CD8-positive, alpha-beta memory T cell (primary cell): Measurements from ENCODE around the gene SIRPD. TPM values are rescaled to one million over a fixed set of nuclear protein-coding genes. Genes with fewer than 3 reads are reported as not detected.

Experiments used
- CTCF ChIA-PET: fragments of 350-600 bp; sonication (Branson Sonifier 250); formaldehyde crosslinking; loops from one replicate; lab custom pipeline; 2021; ENCODE audit warnings: antibody characterized with exemption; lab: Charles Lee
- POLR2A ChIA-PET: fragments of 350-600 bp; sonication (Branson Sonifier 250); formaldehyde crosslinking; loops from one replicate; lab custom pipeline; 2021; ENCODE audit warnings: antibody characterized with exemption; lab: Charles Lee
- DNase-seq, 5 donors: peaks; one replicate each; pipeline versions ENCODE4 v3.0.0 to v3.0.0-alpha.2; 2020 to 2022; ENCODE audit warnings: mixed read lengths in 1 of 5
- H3K27ac ChIP-seq: one replicate; pipeline ENCODE4 v1.7.0; 2013; ENCODE audit warnings: low read depth, mild to moderate bottlenecking, low read length, moderate library complexity
- H3K27me3 ChIP-seq: 2 replicates; pipeline ENCODE4 v1.7.0; 2013; ENCODE audit warnings: low read length, mild to moderate bottlenecking; ENCODE audit not compliant: insufficient read depth, poor library complexity, severe bottlenecking
- H3K36me3 ChIP-seq: 2 replicates; pipeline ENCODE4 v1.7.0; 2013; ENCODE audit warnings: mild to moderate bottlenecking, low read length, moderate library complexity; ENCODE audit not compliant: insufficient read depth
- H3K4me1 ChIP-seq: 2 replicates; pipeline ENCODE4 v1.7.0; 2013; ENCODE audit warnings: mild to moderate bottlenecking, low read length, moderate library complexity; ENCODE audit not compliant: insufficient read depth
- H3K4me3 ChIP-seq: 2 replicates; pipeline ENCODE4 v1.7.0; 2013; ENCODE audit warnings: mild to moderate bottlenecking, low read length
- H3K9me3 ChIP-seq: 2 replicates; pipeline ENCODE4 v1.7.0; 2013; ENCODE audit warnings: mild to moderate bottlenecking, low read length
- H3K27ac Mint-ChIP-seq, 8 donors: one replicate each; pipeline ENCODE4 v1.8.0; 2020 to 2021; ENCODE audit warnings: mixed read lengths in 8 of 8, mild to moderate bottlenecking in 6 of 8, inconsistent platforms in 3 of 8, moderate library complexity in 3 of 8
- H3K27me3 Mint-ChIP-seq, 2 donors: one replicate each; pipeline ENCODE4 v1.8.0; 2020 to 2021; ENCODE audit warnings: mixed read lengths in 2 of 2, mild to moderate bottlenecking in 1 of 2, moderate library complexity in 1 of 2
- H3K36me3 Mint-ChIP-seq, 3 donors: one replicate each; pipeline ENCODE4 v1.8.0; 2020 to 2021; ENCODE audit warnings: mixed read lengths in 3 of 3, inconsistent platforms in 1 of 3, mild to moderate bottlenecking in 1 of 3
- H3K4me1 Mint-ChIP-seq, 3 donors: one replicate each; pipeline ENCODE4 v1.8.0; 2020 to 2021; ENCODE audit warnings: mixed read lengths in 3 of 3, inconsistent platforms in 1 of 3, mild to moderate bottlenecking in 1 of 3
- H3K4me3 Mint-ChIP-seq, 7 donors: one replicate each; pipeline ENCODE4 v1.8.0; 2020 to 2021; ENCODE audit warnings: mixed read lengths in 7 of 7, mild to moderate bottlenecking in 6 of 7, moderate library complexity in 4 of 7, inconsistent platforms in 2 of 7
- H3K9me3 Mint-ChIP-seq, 5 donors: one replicate each; pipeline ENCODE4 v1.8.0; 2020 to 2022; ENCODE audit warnings: mixed read lengths in 5 of 5, mild to moderate bottlenecking in 3 of 5, moderate library complexity in 2 of 5, inconsistent platforms in 1 of 5
- polyA plus RNA-seq: library from polyadenylated mRNA; unstranded; fragments of 300-500 nt; fragmentation: Illumina TruSeq; gene quantifications from one replicate; pipeline ENCODE4 v1.2.3, GENCODE V29; 2021
- total RNA-seq, 2 experiments: library from RNA; stranded (reverse); gene quantifications; one replicate each; pipeline ENCODE4 v1.2.3, GENCODE V29; 2021

The SIRPD gene
- total and polyA plus RNA-seq, 3 experiments from 2014 or later: not detected

DNA sequence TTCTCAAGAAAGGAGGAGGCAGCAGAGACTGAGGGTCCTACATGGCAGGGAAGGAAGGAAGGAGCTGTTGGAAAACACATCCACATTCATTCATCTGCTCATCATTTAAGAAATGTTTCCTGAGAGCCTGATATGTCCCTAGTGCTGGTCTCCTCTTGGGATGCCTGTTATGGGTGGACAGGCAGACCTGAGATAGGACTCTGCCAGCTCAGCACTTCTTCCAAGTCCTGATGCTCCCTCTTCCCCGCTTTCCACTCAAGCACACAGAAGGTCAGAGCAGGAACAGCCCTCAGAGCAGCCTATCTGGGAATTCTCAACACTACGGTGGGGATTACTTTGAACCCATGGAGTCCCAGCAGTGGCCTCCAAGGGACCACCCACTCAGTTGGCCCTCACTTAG, 8.0 kb upstream of the SIRPD start:
- Mint-ChIP-seq H3K27me3 (peaks cover 0 to 2% of the 10 kb centered on the region in 2 donors), H3K4me3 (no peak overlapping the region), H3K27ac (no peak overlapping the region), H3K36me3 (peaks cover 15 to 36% (median 19%) of the 10 kb centered on the region in 3 donors), H3K9me3 (no peaks in the 10 kb centered on the region), H3K4me1 (no peaks in the 10 kb centered on the region)
- POLR2A ChIA-PET: no interaction called here
- Histone ChIP-seq H3K27ac (no peak overlapping the region), H3K4me3 (no peak overlapping the region), H3K27me3 (no peaks in the 10 kb centered on the region), H3K36me3 (no peaks in the 10 kb centered on the region), H3K4me1 (no peaks in the 10 kb centered on the region), H3K9me3 (no peaks in the 10 kb centered on the region)
- CTCF ChIA-PET: interaction anchor here (1.0 kb wide), 1 partner anchor 169 kb away, joined by 3 read pairs; no protein-coding TSS in a partner anchor
- DNase-seq: no peak

DNA sequence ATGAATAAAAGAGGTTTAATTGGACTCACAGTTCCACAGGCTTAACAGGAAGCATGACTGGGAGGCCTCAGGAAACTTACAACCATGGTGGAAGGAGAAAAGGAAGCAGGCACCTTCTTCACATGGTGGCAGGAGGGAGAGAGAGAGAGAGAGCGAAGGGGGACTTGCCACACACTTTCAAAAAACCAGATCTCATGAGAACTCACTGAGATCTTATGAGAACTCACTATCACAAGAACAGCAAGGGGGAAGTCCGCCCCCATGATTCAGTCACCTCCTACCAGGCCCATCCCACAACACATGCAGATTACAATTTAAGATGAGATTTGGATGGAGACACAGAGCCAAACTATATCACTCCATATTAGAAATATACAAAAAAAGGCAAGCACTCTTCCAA, 6.1 kb upstream of the SIRPD start:
- no peak overlapping the region for H3K27ac Mint-ChIP-seq
- H3K4me1 Mint-ChIP-seq: no peaks in the 10 kb centered on the region
- Histone ChIP-seq H3K4me3 (no peak overlapping the region), H3K4me1 (no peaks in the 10 kb centered on the region), H3K9me3 (no peaks in the 10 kb centered on the region), H3K36me3 (no peaks in the 10 kb centered on the region), H3K27ac (no peak overlapping the region), H3K27me3 (no peaks in the 10 kb centered on the region)
- H3K4me3 Mint-ChIP-seq: no peak overlapping the region
- H3K9me3 Mint-ChIP-seq: no peaks in the 10 kb centered on the region
- CTCF ChIA-PET: no interaction called here
- H3K27me3 Mint-ChIP-seq: peaks cover 0 to 2% of the 10 kb centered on the region in 2 donors
- H3K36me3 Mint-ChIP-seq: peaks cover 12 to 36% (median 16%) of the 10 kb centered on the region in 3 donors
- POLR2A ChIA-PET: no interaction called here
- DNase-seq: no peak

DNA sequence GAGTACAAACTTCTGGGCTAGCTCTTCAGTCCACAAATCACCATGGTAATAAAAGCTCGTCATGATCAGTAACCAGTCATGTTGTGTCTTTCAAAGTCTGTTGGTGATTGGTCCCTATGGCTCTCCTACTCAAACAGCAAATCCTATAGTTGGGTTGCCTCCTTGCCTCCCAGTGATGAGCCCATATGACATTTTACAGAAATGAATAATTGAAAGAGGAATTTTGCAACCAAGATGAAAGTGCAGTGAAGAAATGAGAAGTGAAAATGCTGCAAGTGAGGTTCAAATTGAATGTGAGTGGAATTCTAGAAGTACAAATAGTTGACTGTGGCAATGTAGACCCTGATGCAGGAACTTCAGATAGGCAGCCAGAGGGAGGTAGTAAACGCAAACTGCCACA, 5.1 kb upstream of the SIRPD start:
- Histone ChIP-seq H3K27me3 (no peaks in the 10 kb centered on the region), H3K27ac (no peak overlapping the region), H3K4me1 (no peaks in the 10 kb centered on the region), H3K4me3 (no peak overlapping the region), H3K9me3 (no peaks in the 10 kb centered on the region), H3K36me3 (no peaks in the 10 kb centered on the region)
- no peak for DNase-seq
- Mint-ChIP-seq H3K4me1 (no peaks in the 10 kb centered on the region), H3K27me3 (peaks cover 0 to 2% of the 10 kb centered on the region in 2 donors), H3K27ac (peak overlapping the region in 1 of 8 donors; percentile 8), H3K4me3 (no peak overlapping the region), H3K9me3 (no peaks in the 10 kb centered on the region), H3K36me3 (peaks cover 12 to 36% (median 16%) of the 10 kb centered on the region in 3 donors)
- ChIA-PET POLR2A (no interaction called here), CTCF (no interaction called here)

DNA sequence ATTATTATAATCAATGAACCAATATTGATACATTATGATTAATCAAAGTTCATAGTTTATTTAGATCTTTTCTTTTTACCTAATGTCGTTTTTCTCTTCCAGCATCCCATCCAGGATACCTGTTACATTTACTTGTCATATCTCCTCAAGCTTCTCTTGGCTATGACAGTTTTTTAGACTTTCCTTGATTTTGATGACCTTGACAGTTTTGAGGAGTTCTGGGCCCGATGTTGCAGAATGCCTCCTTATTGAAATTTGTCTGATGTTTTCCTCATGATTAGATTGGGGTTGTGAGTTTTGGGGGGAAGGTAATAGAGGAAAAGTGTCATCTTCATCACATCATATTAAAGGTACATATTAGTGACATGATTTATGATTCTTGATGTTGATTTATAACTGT, 3.8 kb upstream of the SIRPD start:
- H3K27ac ChIP-seq: no peak overlapping the region
- no peaks in the 10 kb centered on the region for H3K36me3 ChIP-seq
- no peaks in the 10 kb centered on the region for H3K9me3 Mint-ChIP-seq
- CTCF ChIA-PET: no interaction called here
- H3K4me1 ChIP-seq: no peaks in the 10 kb centered on the region
- H3K27me3 Mint-ChIP-seq: peaks cover 0 to 2% of the 10 kb centered on the region in 2 donors
- POLR2A ChIA-PET: no interaction called here
- H3K4me3 Mint-ChIP-seq: no peak overlapping the region
- H3K27ac Mint-ChIP-seq: no peak overlapping the region
- H3K36me3 Mint-ChIP-seq: peaks cover 10 to 35% (median 15%) of the 10 kb centered on the region in 3 donors
- H3K27me3 ChIP-seq: no peaks in the 10 kb centered on the region
- no peak overlapping the region for H3K4me3 ChIP-seq
- peaks cover 0 to 3% (median 2%) of the 10 kb centered on the region in 3 donors for H3K4me1 Mint-ChIP-seq
- H3K9me3 ChIP-seq: no peaks in the 10 kb centered on the region
- DNase-seq: no peak

DNA sequence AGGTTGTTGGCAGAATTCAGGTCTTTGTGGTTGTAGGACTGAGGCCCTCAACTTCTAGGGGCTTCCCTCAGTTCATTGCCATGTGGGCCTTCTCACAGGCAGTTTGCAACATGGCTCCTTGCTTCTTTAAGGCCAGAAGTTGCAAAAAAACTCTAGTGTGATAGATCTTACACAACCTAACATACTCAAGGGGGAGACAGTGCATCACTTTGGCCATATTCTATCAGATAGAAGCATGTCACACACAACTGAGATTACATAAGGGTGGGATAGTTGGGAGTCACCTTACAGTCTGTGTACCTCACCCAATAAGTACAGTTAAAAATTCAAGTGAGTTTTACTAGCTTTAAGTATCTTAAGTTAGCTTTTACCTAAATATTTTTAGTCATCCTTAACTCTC, 1.6 kb downstream of the SIRPD start:
- H3K4me3 Mint-ChIP-seq: no peak overlapping the region
- no peaks in the 10 kb centered on the region for H3K4me1 ChIP-seq
- no peak overlapping the region for H3K27ac ChIP-seq
- ChIA-PET POLR2A (no interaction called here), CTCF (interaction anchor here (0.7 to 3.7 kb wide), 9 partner anchors 11 to 221 kb away, joined by 3 to 20 read pairs (median 4); no protein-coding TSS in a partner anchor)
- peak in 2 of 5 donors; percentile 9 to 12 for DNase-seq
- peaks cover 0 to under 1% of the 10 kb centered on the region in 2 donors for H3K27me3 Mint-ChIP-seq
- no peaks in the 10 kb centered on the region for H3K9me3 ChIP-seq
- no peaks in the 10 kb centered on the region for H3K27me3 ChIP-seq
- H3K36me3 Mint-ChIP-seq: peaks cover 0 to 9% (median 2%) of the 10 kb centered on the region in 3 donors
- H3K4me3 ChIP-seq: no peak overlapping the region
- H3K9me3 Mint-ChIP-seq: peaks cover 0 to 6% (median 3%) of the 10 kb centered on the region in 5 donors
- H3K27ac Mint-ChIP-seq: peak overlapping the region in 1 of 8 donors; percentile 38
- H3K36me3 ChIP-seq: no peaks in the 10 kb centered on the region
- peaks cover 0 to 8% (median 7%) of the 10 kb centered on the region in 3 donors for H3K4me1 Mint-ChIP-seq

DNA sequence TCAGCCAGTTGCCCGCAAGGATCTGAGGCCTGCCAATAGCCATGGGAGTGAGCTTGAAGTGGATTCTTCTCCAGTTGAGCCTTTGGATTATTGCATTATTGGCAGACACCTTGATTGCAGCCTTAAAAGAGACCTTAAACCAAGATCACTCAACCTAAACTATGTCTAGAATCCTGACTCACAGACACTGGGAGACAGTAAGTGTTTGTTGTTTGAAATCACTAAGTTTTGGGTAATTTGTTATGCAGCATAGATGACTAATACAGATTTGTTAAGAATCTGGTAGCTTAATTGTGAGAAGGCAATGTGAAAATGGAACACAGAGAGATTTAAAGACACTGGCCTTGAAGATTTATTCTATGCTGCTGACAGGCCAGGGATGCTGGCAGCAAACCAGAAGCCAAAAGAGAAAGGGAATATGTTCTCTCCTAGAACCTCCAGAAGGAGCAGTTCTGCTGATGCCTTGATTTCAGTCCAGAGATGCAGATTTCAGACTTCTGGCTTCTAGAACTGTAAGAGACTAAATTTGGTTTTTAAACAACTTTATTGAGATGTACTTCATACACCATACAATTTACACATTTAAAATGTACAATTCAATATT, 17.6 kb downstream of the SIRPD start:
- H3K36me3 ChIP-seq: no peaks in the 10 kb centered on the region
- ChIA-PET CTCF (interaction anchor here (0.7 kb wide), 1 partner anchor 237 kb away, joined by 4 read pairs; no protein-coding TSS in a partner anchor), POLR2A (no interaction called here)

DNA sequence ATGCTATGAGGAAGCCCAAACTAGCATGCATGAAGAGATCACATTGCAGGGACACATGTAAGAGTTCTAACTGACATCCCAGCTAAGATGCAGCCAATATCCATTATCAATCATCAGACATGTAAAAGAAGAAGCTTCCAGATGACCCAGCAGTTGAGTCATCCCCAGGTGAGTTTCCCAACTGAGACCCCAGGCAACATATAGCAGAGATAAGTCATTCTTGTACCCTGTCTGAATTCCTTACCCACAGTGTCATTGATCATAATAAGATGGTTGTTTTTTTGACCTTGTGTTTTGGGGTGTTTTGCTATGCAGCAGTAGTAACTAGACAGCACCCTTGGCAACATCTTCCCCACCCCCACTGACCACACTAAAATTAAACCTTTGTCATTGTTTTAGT, 18.9 kb downstream of the SIRPD start:
- peak overlapping the region in 1 of 8 donors; percentile 72 for H3K27ac Mint-ChIP-seq

More for the DNA sequence above, 17.6 kb downstream of the SIRPD start:
- peaks cover 0 to 4% (median 0%) of the 10 kb centered on the region in 3 donors for H3K4me1 Mint-ChIP-seq
- no peak for DNase-seq
- Histone ChIP-seq H3K9me3 (no peaks in the 10 kb centered on the region), H3K27me3 (no peaks in the 10 kb centered on the region), H3K4me3 (no peak overlapping the region), H3K27ac (no peak overlapping the region), H3K4me1 (no peaks in the 10 kb centered on the region)
- peaks cover 0 to 2% (median 0%) of the 10 kb centered on the region in 3 donors for H3K36me3 Mint-ChIP-seq
- peaks cover 0 to 3% (median 0%) of the 10 kb centered on the region in 5 donors for H3K9me3 Mint-ChIP-seq
- no peak overlapping the region for H3K4me3 Mint-ChIP-seq
- H3K27me3 Mint-ChIP-seq: no peaks in the 10 kb centered on the region
- H3K27ac Mint-ChIP-seq: peak overlapping the region in 2 of 8 donors; percentile 7 to 30

DNA sequence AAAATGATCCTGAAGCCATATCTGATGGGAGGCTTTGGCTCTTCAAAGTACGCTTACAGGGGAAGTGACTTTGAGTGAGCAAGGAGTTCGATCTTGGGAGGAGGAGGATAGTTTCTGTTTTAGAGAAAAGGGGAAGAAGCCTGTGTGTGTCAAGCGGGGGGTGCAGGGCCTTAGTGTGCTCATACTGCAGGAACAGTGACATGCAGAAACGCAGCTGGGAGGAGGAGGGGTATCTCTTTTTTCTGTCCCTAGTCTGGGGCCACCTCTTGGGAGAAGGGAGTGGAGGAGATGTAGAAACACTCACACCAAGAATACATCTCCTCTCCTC, 19.8 kb downstream of the SIRPD start:
- Mint-ChIP-seq H3K9me3 (peaks cover 0 to 3% (median 0%) of the 10 kb centered on the region in 5 donors), H3K36me3 (peaks cover 0 to 2% (median 0%) of the 10 kb centered on the region in 3 donors), H3K4me3 (no peak overlapping the region), H3K27me3 (no peaks in the 10 kb centered on the region), H3K27ac (peak overlapping the region in 3 of 8 donors; percentile 15 to 64 (median 17)), H3K4me1 (peaks cover 0 to 4% (median 0%) of the 10 kb centered on the region in 3 donors)
- CTCF ChIA-PET: interaction anchor here (0.8 to 1.0 kb wide), 2 partner anchors 197 to 239 kb away, joined by 3 to 4 read pairs; no protein-coding TSS in a partner anchor
- Histone ChIP-seq H3K4me3 (no peak overlapping the region), H3K27me3 (no peaks in the 10 kb centered on the region), H3K4me1 (no peaks in the 10 kb centered on the region), H3K9me3 (no peaks in the 10 kb centered on the region), H3K27ac (no peak overlapping the region), H3K36me3 (no peaks in the 10 kb centered on the region)
- POLR2A ChIA-PET: no interaction called here
- DNase-seq: no peak

More for the DNA sequence above, 18.9 kb downstream of the SIRPD start:
- ChIA-PET CTCF (no interaction called here), POLR2A (no interaction called here)
- Histone ChIP-seq H3K27ac (no peak overlapping the region), H3K4me3 (no peak overlapping the region), H3K9me3 (no peaks in the 10 kb centered on the region), H3K27me3 (no peaks in the 10 kb centered on the region), H3K4me1 (no peaks in the 10 kb centered on the region), H3K36me3 (no peaks in the 10 kb centered on the region)
- no peak for DNase-seq
- Mint-ChIP-seq H3K36me3 (peaks cover 0 to 2% (median 0%) of the 10 kb centered on the region in 3 donors), H3K4me1 (peaks cover 0 to 4% (median 0%) of the 10 kb centered on the region in 3 donors), H3K27me3 (no peaks in the 10 kb centered on the region), H3K4me3 (no peak overlapping the region), H3K9me3 (peaks cover 0 to 3% (median 0%) of the 10 kb centered on the region in 5 donors)
